HCT116 (cell line): ENCODE measurements around the gene MEN1.

Source experiments
- CEBPB ChIP-seq: IDR thresholded peaks from 2 replicates; pipeline ENCODE4 v1.6.1; 2012; ENCODE audit warnings: low read depth
- EGR1 ChIP-seq: IDR thresholded peaks from 2 replicates; pipeline ENCODE4 v1.6.1; 2012; ENCODE audit warnings: low read depth
- ELF1 ChIP-seq: IDR thresholded peaks from 2 replicates; pipeline ENCODE4 v1.6.1; 2012; ENCODE audit warnings: low read depth, borderline replicate concordance
- EZH2 ChIP-seq: fragments of 200-600 bp; sonication (generic); IDR thresholded peaks from 2 replicates; pipeline ENCODE4 v1.6.1; 2017; ENCODE audit warnings: antibody characterized with exemption, mixed run types
- JUND ChIP-seq: IDR thresholded peaks from 2 replicates; pipeline ENCODE4 v1.6.1; 2012
- MAX ChIP-seq: IDR thresholded peaks from 2 replicates; pipeline ENCODE4 v1.6.1; 2012
- POLR2AphosphoS5 ChIP-seq: IDR thresholded peaks from 2 replicates; pipeline ENCODE4 v1.6.1; 2011; ENCODE audit warnings: mild to moderate bottlenecking, low read depth, low read length, moderate library complexity
- RAD21 ChIP-seq: IDR thresholded peaks from 2 replicates; pipeline ENCODE4 v1.6.1; 2012; ENCODE audit warnings: low read depth, mild to moderate bottlenecking
- REST ChIP-seq: IDR thresholded peaks from 2 replicates; pipeline ENCODE4 v1.6.1; 2012; ENCODE audit warnings: low read depth
- SIN3A ChIP-seq: IDR thresholded peaks from 2 replicates; pipeline ENCODE4 v1.6.1; 2012; ENCODE audit warnings: low read depth
- YY1 ChIP-seq: IDR thresholded peaks from 2 replicates; pipeline ENCODE4 v1.6.1; 2011; ENCODE audit warnings: low read length, low read depth, moderate library complexity, mild to moderate bottlenecking; ENCODE audit not compliant: insufficient replicate concordance; ENCODE audit errors: extremely low read depth
- TF ChIP-seq, protein P1 (sequence below), 3 experiments: fragments of 200-600 bp in 1 of 3; sonication (generic) in 1 of 3; IDR thresholded peaks in 2 of 3; conservative IDR thresholded peaks in 1 of 3; 2 replicates each; pipeline ENCODE4 v1.5.1; 2012 to 2017; ENCODE audit warnings: low read depth in 2 of 3, low read length in 2 of 3, antibody characterized with exemption in 1 of 3, borderline replicate concordance in 1 of 3, control low read depth in 1 of 3, mild to moderate bottlenecking in 1 of 3, mixed read lengths in 1 of 3, mixed run types in 1 of 3, moderate library complexity in 1 of 3; ENCODE audit not compliant: insufficient read depth in 1 of 3
- TF ChIP-seq, protein P2 (sequence below): IDR thresholded peaks from 2 replicates; pipeline ENCODE4 v1.6.1; 2012

DNA sequence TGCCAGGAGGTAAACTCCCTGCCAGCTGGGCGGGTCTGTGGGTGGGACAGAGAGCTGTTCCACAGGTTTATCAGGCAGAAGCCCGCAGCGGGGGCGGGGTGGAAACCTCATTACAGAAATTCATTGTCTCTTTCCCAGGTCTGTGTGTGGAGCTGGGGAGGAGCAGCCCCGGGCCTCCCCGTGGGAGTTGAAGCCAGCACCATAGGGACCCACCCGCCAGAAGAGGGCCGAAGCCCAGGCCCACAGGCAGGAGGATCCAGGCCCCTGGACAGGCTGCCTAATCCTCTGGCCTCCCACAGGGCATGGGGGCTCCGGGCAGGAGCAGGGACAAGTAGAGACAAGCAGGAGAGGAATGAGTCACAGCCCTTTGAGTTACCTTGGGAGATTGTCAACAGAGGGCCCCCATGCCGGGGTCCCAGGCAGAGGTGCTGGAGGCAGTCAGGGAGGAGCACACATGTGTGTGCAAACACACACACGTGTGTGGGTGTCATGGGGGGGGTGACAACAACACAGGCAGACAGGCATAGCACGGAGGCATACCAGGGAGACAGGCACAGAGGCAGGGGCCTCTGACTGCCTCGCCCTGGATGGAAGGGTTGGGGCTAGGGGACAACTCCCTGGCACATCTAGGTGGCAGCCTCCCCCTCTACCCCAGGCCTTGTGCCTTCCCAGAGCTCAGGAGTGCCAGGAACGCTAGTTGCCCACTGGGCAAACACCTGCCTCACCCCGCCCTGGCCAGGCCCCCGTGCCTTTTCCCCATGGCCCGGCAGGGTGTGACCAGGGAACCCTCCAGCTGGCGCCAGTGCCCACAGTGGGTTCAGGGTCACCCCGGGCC is 32.7 kb upstream of the MEN1 start:
- no peak for TF ChIP-seq ELF1
- TF ChIP-seq REST, result no peak
- TF ChIP-seq, protein P1, sequence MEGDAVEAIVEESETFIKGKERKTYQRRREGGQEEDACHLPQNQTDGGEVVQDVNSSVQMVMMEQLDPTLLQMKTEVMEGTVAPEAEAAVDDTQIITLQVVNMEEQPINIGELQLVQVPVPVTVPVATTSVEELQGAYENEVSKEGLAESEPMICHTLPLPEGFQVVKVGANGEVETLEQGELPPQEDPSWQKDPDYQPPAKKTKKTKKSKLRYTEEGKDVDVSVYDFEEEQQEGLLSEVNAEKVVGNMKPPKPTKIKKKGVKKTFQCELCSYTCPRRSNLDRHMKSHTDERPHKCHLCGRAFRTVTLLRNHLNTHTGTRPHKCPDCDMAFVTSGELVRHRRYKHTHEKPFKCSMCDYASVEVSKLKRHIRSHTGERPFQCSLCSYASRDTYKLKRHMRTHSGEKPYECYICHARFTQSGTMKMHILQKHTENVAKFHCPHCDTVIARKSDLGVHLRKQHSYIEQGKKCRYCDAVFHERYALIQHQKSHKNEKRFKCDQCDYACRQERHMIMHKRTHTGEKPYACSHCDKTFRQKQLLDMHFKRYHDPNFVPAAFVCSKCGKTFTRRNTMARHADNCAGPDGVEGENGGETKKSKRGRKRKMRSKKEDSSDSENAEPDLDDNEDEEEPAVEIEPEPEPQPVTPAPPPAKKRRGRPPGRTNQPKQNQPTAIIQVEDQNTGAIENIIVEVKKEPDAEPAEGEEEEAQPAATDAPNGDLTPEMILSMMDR (IDR thresholded peaks at IDR 0.05 in 2 of 3, conservative IDR thresholded peaks at IDR 0.05 in 1 of 3; ENCODE audit: borderline replicate concordance in 1 of 3, insufficient read depth in 1 of 3, low read depth in 2 of 3, low read length in 2 of 3), result no peak
- no peak for TF ChIP-seq EZH2
- TF ChIP-seq POLR2AphosphoS5, result peak; percentile 21
- no peak for TF ChIP-seq EGR1
- no peak for TF ChIP-seq JUND
- TF ChIP-seq RAD21, result no peak
- TF ChIP-seq CEBPB, result no peak
- TF ChIP-seq, protein P2, sequence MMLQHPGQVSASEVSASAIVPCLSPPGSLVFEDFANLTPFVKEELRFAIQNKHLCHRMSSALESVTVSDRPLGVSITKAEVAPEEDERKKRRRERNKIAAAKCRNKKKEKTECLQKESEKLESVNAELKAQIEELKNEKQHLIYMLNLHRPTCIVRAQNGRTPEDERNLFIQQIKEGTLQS, result no peak
- TF ChIP-seq MAX, result no peak
- TF ChIP-seq SIN3A, result no peak
- TF ChIP-seq YY1, result no peak
